IPS-NIHi11 (cell line): ENCODE data around the gene HUWE1.
A peak's percentile ranks its signal among the peaks of the same experiment; 100 is the strongest.
"Not testable (repeated sequence)": the region's sequence is repeated elsewhere in the genome, so short reads cannot be mapped to it uniquely, and the experiment has no call there.

Experiments used
- DNase-seq: peaks from one replicate; pipeline ENCODE4 v3.0.0; 2012; ENCODE audit warnings: mixed read lengths, low spot score

HUWE1 gene

GRCh38 chrX:53686151-53686885, at the start of gene HUWE1:
Gene HUWE1 (minus strand): TSS chrX:53686719. CDS start chrX:53654107, 32,612 bp downstream.
- peak; percentile 75 for DNase-seq

GRCh38 chrX:53732797-53733196, 46.3 kb upstream of the HUWE1 start:
- DNase-seq, result no peak

- no peak for DNase-seq
These were observed 43.2 kb upstream of the HUWE1 start for GRCh38 chrX:53729751-53730150.

- DNase-seq, result no peak
These were observed 42.0 kb upstream of the HUWE1 start for GRCh38 chrX:53728506-53728905.

- no peak for DNase-seq
These were observed 38.4 kb upstream of the HUWE1 start for GRCh38 chrX:53724872-53725271.

- no peak for DNase-seq
These were observed 36.9 kb upstream of the HUWE1 start for GRCh38 chrX:53723381-53723780.

GRCh38 chrX:53721610-53722009, 35.1 kb upstream of the HUWE1 start:
- not testable (repeated sequence) for DNase-seq

- not testable (repeated sequence) for DNase-seq
These were observed 33.1 kb upstream of the HUWE1 start for GRCh38 chrX:53719666-53720065.

- no peak for DNase-seq
These were observed 31.6 kb upstream of the HUWE1 start for GRCh38 chrX:53718073-53718472.

GRCh38 chrX:53717205-53717604, 30.7 kb upstream of the HUWE1 start:
- DNase-seq, result no peak

- DNase-seq, result no peak
These were observed 30.0 kb upstream of the HUWE1 start for GRCh38 chrX:53716328-53717088.

GRCh38 chrX:53715346-53715924, 28.9 kb upstream of the HUWE1 start:
- no peak for DNase-seq

- peak; percentile 15 for DNase-seq
These were observed 28.2 kb upstream of the HUWE1 start for GRCh38 chrX:53714580-53715345.

GRCh38 chrX:53713987-53714579, 27.6 kb upstream of the HUWE1 start:
- DNase-seq, result no peak

- no peak for DNase-seq
These were observed 24.9 kb upstream of the HUWE1 start for GRCh38 chrX:53711436-53711835.

GRCh38 chrX:53704854-53705253, 18.3 kb upstream of the HUWE1 start:
- DNase-seq, result no peak

- DNase-seq, result no peak
These were observed 17.8 kb upstream of the HUWE1 start for GRCh38 chrX:53704294-53704693.

- DNase-seq, result no peak
These were observed 9.5 kb upstream of the HUWE1 start for GRCh38 chrX:53695946-53696549.

GRCh38 chrX:53694642-53695041, 8.1 kb upstream of the HUWE1 start:
- DNase-seq, result no peak

- no peak for DNase-seq
These were observed 1.8 kb upstream of the HUWE1 start for GRCh38 chrX:53688300-53688699.

GRCh38 chrX:53685711-53686110, 808 bp downstream of the HUWE1 start:
- no peak for DNase-seq
